H1 (cell line): ENCODE data around the gene TSSK6. TPM values are rescaled to one million over a fixed set of nuclear protein-coding genes. Genes with fewer than 3 reads are reported as not detected.

ENCODE experiments used
- CTCF ChIA-PET: fragments of 300-600 bp; sonication (Branson Sonifier 250); formaldehyde crosslinking; loops from one replicate; lab custom pipeline; 2021; ENCODE audit not compliant: partially characterized antibody; lab: Charles Lee
- POLR2A ChIA-PET: fragments of 300-600 bp; sonication (Branson Sonifier 250); formaldehyde crosslinking; loops from one replicate; lab custom pipeline; 2021; ENCODE audit warnings: inconsistent platforms; ENCODE audit not compliant: partially characterized antibody; lab: Charles Lee
- DNase-seq, 2 experiments: peaks; one replicate each; pipeline versions ENCODE4 v3.0.0 to v3.0.0-alpha.2; 2010 to 2022; ENCODE audit warnings: low spot score in 2 of 2, low read depth in 1 of 2, mixed read lengths in 1 of 2
- FAIRE-seq: peaks from 2 replicates; lab custom pipeline; 2011; peaks lifted over from hg19 to GRCh38; lab: Jason Lieb, UNC
- H2AFZ ChIP-seq: 2 replicates; pipeline ENCODE4 v1.8.1; 2012; ENCODE audit warnings: low read length, inconsistent platforms
- H2AK5ac ChIP-seq: 2 replicates; pipeline ENCODE4 v1.6.1; 2013; ENCODE audit warnings: low read depth, low read length
- H2BK120ac ChIP-seq: replicated peaks from 2 replicates; pipeline ENCODE3; 2013; ENCODE audit warnings: low read depth, low read length, inconsistent platforms
- H2BK12ac ChIP-seq: 2 replicates; pipeline ENCODE4 v1.6.1; 2013; ENCODE audit warnings: low read depth, low read length
- H2BK15ac ChIP-seq: 2 replicates; pipeline ENCODE4 v1.6.1; 2013; ENCODE audit warnings: low read length
- H2BK20ac ChIP-seq: 2 replicates; pipeline ENCODE4 v1.6.1; 2013; ENCODE audit warnings: low read length
- H2BK5ac ChIP-seq: 2 replicates; pipeline ENCODE4 v1.6.1; 2013; ENCODE audit warnings: low read depth, low read length
- H3K14ac ChIP-seq: 2 replicates; pipeline ENCODE4 v1.6.1; 2013; ENCODE audit warnings: inconsistent platforms; ENCODE audit not compliant: insufficient read length
- H3K18ac ChIP-seq: 2 replicates; pipeline ENCODE4 v1.6.1; 2013; ENCODE audit warnings: low read length; ENCODE audit errors: extremely low read depth
- H3K23ac ChIP-seq: 2 replicates; pipeline ENCODE4 v1.6.1; 2013; ENCODE audit warnings: inconsistent platforms; ENCODE audit not compliant: insufficient read length
- H3K23me2 ChIP-seq: 2 replicates; pipeline ENCODE4 v1.6.1; 2013; ENCODE audit warnings: low read depth, low read length
- H3K27ac ChIP-seq: 2 replicates; pipeline ENCODE4 v1.6.1; 2011; ENCODE audit warnings: low read depth, low read length, inconsistent platforms
- H3K27me3 ChIP-seq, 4 experiments: replicated peaks in 1 of 4; 1 replicate in 1 of 4; 2 replicates in 3 of 4; pipeline versions ENCODE4 v1.6.1 to v1.8.1; 2011 to 2013; ENCODE audit warnings: low read length in 3 of 4, mild to moderate bottlenecking in 3 of 4, inconsistent platforms in 2 of 4, mixed read lengths in 2 of 4, moderate library complexity in 1 of 4; ENCODE audit not compliant: control insufficient read depth in 3 of 4, insufficient read depth in 3 of 4; ENCODE audit errors: extremely low read depth in 1 of 4
- H3K36me3 ChIP-seq, 4 experiments: 2 replicates each; pipeline versions ENCODE4 v1.6.1 to v1.8.1; 2011 to 2013; ENCODE audit warnings: mild to moderate bottlenecking in 4 of 4, low read length in 3 of 4, moderate library complexity in 2 of 4, control low read depth in 1 of 4, inconsistent platforms in 1 of 4; ENCODE audit not compliant: insufficient read depth in 4 of 4, control insufficient read depth in 2 of 4
- H3K4ac ChIP-seq: replicated peaks from 2 replicates; pipeline ENCODE3; 2013; ENCODE audit warnings: low read length, low read depth, mixed read lengths, inconsistent platforms; ENCODE audit not compliant: insufficient read length
- H3K4me1 ChIP-seq, 4 experiments: replicated peaks in 1 of 4; 1 replicate in 1 of 4; 2 replicates in 3 of 4; pipeline versions ENCODE4 v1.6.1 to v1.8.1; 2011 to 2013; ENCODE audit warnings: low read length in 3 of 4, inconsistent platforms in 2 of 4, mixed read lengths in 1 of 4; ENCODE audit not compliant: insufficient read depth in 4 of 4, control insufficient read depth in 3 of 4
- H3K4me2 ChIP-seq, 2 experiments: 2 replicates each; pipeline versions ENCODE4 v1.6.1 to v1.8.1; 2011 to 2013; ENCODE audit warnings: low read depth in 2 of 2, low read length in 2 of 2, control low read depth in 1 of 2, inconsistent platforms in 1 of 2, mild to moderate bottlenecking in 1 of 2; ENCODE audit not compliant: insufficient read depth in 1 of 2
- H3K4me3 ChIP-seq, 4 experiments: fragments of 200-600, 300-600 bp in 1 of 4; sonication (generic), shearing (Covaris generic), sonication (Bioruptor Twin) in 1 of 4; 2 replicates each; pipeline versions ENCODE4 v1.5.1 to v1.8.1; 2011 to 2016; ENCODE audit warnings: low read length in 4 of 4, low read depth in 3 of 4, control low read depth in 2 of 4, inconsistent platforms in 2 of 4, mild to moderate bottlenecking in 2 of 4, mixed read lengths in 1 of 4, moderate library complexity in 1 of 4; ENCODE audit not compliant: insufficient read depth in 2 of 4; ENCODE audit errors: extremely low read depth in 1 of 4
- H3K56ac ChIP-seq: replicated peaks from 2 replicates; pipeline ENCODE3; 2013; ENCODE audit warnings: low read depth, mild to moderate bottlenecking, mixed read lengths, low read length, inconsistent platforms; ENCODE audit not compliant: insufficient read length
- H3K79me1 ChIP-seq: 2 replicates; pipeline ENCODE4 v1.6.1; 2013; ENCODE audit warnings: low read depth, low read length, control low read depth
- H3K79me2 ChIP-seq, 2 experiments: 2 replicates each; pipeline versions ENCODE4 v1.6.1 to v1.8.1; 2012 to 2013; ENCODE audit warnings: low read length in 2 of 2, mild to moderate bottlenecking in 2 of 2, inconsistent platforms in 1 of 2; ENCODE audit not compliant: insufficient read depth in 2 of 2, control insufficient read depth in 1 of 2
- H3K9ac ChIP-seq, 4 experiments: replicated peaks in 1 of 4; 1 replicate in 1 of 4; 2 replicates in 3 of 4; pipeline versions ENCODE4 v1.6.1 to v1.8.1; 2011 to 2013; ENCODE audit warnings: low read depth in 3 of 4, low read length in 3 of 4, control low read depth in 2 of 4, mild to moderate bottlenecking in 2 of 4, moderate library complexity in 2 of 4, inconsistent platforms in 1 of 4; ENCODE audit errors: extremely low read depth in 1 of 4
- H3K9me3 ChIP-seq, 2 experiments: 2 replicates each; pipeline versions ENCODE4 v1.6.1 to v1.8.1; 2012 to 2013; ENCODE audit warnings: mild to moderate bottlenecking in 2 of 2, moderate library complexity in 2 of 2, control low read depth in 1 of 2, inconsistent platforms in 1 of 2, low read depth in 1 of 2, low read length in 1 of 2, mixed read lengths in 1 of 2; ENCODE audit not compliant: insufficient read depth in 2 of 2
- H4K20me1 ChIP-seq, 2 experiments: replicated peaks in 1 of 2; 2 replicates each; pipeline versions ENCODE3 to v1.8.1; 2011 to 2013; ENCODE audit warnings: inconsistent platforms in 2 of 2, low read length in 2 of 2, mild to moderate bottlenecking in 1 of 2; ENCODE audit not compliant: insufficient read depth in 2 of 2, control insufficient read depth in 1 of 2
- H4K5ac ChIP-seq: 2 replicates; pipeline ENCODE4 v1.6.1; 2013; ENCODE audit warnings: low read length, low read depth, mixed read lengths, inconsistent platforms; ENCODE audit not compliant: insufficient read length
- H4K8ac ChIP-seq: 2 replicates; pipeline ENCODE4 v1.8.0; 2013; ENCODE audit warnings: mild to moderate bottlenecking, moderate library complexity, low read length, inconsistent platforms; ENCODE audit not compliant: insufficient read depth; ENCODE audit errors: extremely low read depth
- H4K91ac ChIP-seq: replicated peaks from 2 replicates; pipeline ENCODE3; 2013; ENCODE audit warnings: low read length, mixed read lengths, inconsistent platforms; ENCODE audit not compliant: insufficient read length
- ATF3 ChIP-seq: IDR thresholded peaks from 2 replicates; pipeline ENCODE4 v1.6.1; 2011; ENCODE audit warnings: low read depth, mild to moderate bottlenecking, low read length; ENCODE audit not compliant: insufficient read depth
- BRCA1 ChIP-seq: IDR thresholded peaks from 2 replicates; pipeline ENCODE4 v1.6.1; 2012; ENCODE audit warnings: low read depth, low read length, improper control_type of control experiment
- CBX8 ChIP-seq: fragments of 300-800, 300-1000 bp; sonication (generic); IDR thresholded peaks from 2 replicates; pipeline ENCODE4 v1.7.1; 2016; ENCODE audit warnings: low read depth, low read length, borderline replicate concordance
- KDM4A ChIP-seq: IDR thresholded peaks from one replicate; pipeline ENCODE4 v1.7.1; 2012; ENCODE audit warnings: low read depth, mild to moderate bottlenecking, moderate library complexity, low read length, inconsistent platforms; ENCODE audit not compliant: severe bottlenecking
- KDM5A ChIP-seq: fragments of 200-600 bp; IDR thresholded peaks from 2 replicates; pipeline ENCODE4 v1.7.1; 2012; ENCODE audit warnings: mild to moderate bottlenecking, low read length, inconsistent platforms, mixed read lengths
- NRF1 ChIP-seq: IDR thresholded peaks from 2 replicates; pipeline ENCODE4 v1.6.1; 2011; ENCODE audit warnings: mild to moderate bottlenecking, low read depth, low read length, improper control_type of control experiment
- SIX5 ChIP-seq: IDR thresholded peaks from 2 replicates; pipeline ENCODE4 v1.6.1; 2011; ENCODE audit warnings: mild to moderate bottlenecking, low read depth, low read length
- WGBS, 2 experiments: shearing (Covaris generic) in 1 of 2; methylation state at CpG; one replicate each; pipeline versions ENCODE4 v1.1.6 to v1.1.7; 2013 to 2015; ENCODE audit warnings: low lambda C conversion rate in 2 of 2, mixed read lengths in 2 of 2, inconsistent platforms in 1 of 2, low coverage in 1 of 2, missing lambda C conversion rate in 1 of 2; ENCODE audit not compliant: insufficient replicate concordance in 2 of 2, insufficient coverage in 1 of 2, insufficient read length in 1 of 2; ENCODE audit errors: extremely low coverage in 1 of 2, missing lambda C conversion rate in 1 of 2; 5-methylcytosine and 5-hydroxymethylcytosine counted together
- polyA plus RNA-seq, 7 experiments: library from polyadenylated mRNA; depleted of rRNA in 3 of 7; stranded (reverse) in 5 of 7; unstranded in 2 of 7; fragments of >200 nt in 5 of 7; fragments of 200-250 nt in 2 of 7; gene quantifications; 1 replicate in 5 of 7; 2 replicates in 1 of 7; 4 replicates in 1 of 7; pipeline versions ENCODE4 v1.2.1 to v1.2.3, GENCODE V29; 2011 to 2013; ENCODE audit warnings: missing spikeins in 2 of 7, mixed read lengths in 2 of 7
- total RNA-seq: library from RNA; stranded (reverse); fragmentation: NEBNext Ultra II Directional; extraction: Animal tissue kit (Norgen Biotek cat#: 25700); gene quantifications from 2 replicates; pipeline ENCODE4 v1.2.1, GENCODE V29; 2021

TSSK6 gene
- total and polyA plus RNA-seq, 2 of the 8 experiments (the other 6 are each of a cell fraction or from before 2014, with no cell fraction given): 3.6 to 7.8 TPM

GRCh38 chr19:19493841-19494546 lies 21.4 kb downstream of the TSSK6 start:
- no peak overlapping the region for H3K23ac ChIP-seq
- no peak for DNase-seq
- POLR2A ChIA-PET: no interaction called here
- peak overlapping the region; percentile 86 for H4K8ac ChIP-seq
- H2BK15ac ChIP-seq: no peak overlapping the region
- H2BK20ac ChIP-seq: no peak overlapping the region
- H4K20me1 ChIP-seq: peaks cover 14 to 23% of the 10 kb centered on the region in 2 experiments
- H4K91ac ChIP-seq: no peak overlapping the region
- no peak overlapping the region for H2BK12ac ChIP-seq
- no peaks in the 10 kb centered on the region for H3K23me2 ChIP-seq
- no peak overlapping the region for H3K14ac ChIP-seq
- TF ChIP-seq BRCA1 (no peak), ATF3 (no peak), KDM4A (no peak), CBX8 (no peak), SIX5 (no peak), NRF1 (no peak), KDM5A (no peak)
- H3K4me3 ChIP-seq: no peak overlapping the region
- H3K27me3 ChIP-seq: no peaks in the 10 kb centered on the region
- H3K79me2 ChIP-seq: peaks cover 0 to 26% of the 10 kb centered on the region in 2 experiments; a peak in 2 of 4 replicates
- FAIRE-seq: no peak
- no peak overlapping the region for H2AK5ac ChIP-seq
- no peak overlapping the region for H3K56ac ChIP-seq
- H4K5ac ChIP-seq: no peak overlapping the region
- no peak overlapping the region for H2BK120ac ChIP-seq
- H3K27ac ChIP-seq: no peak overlapping the region
- no peaks in the 10 kb centered on the region for H3K9me3 ChIP-seq
- H2BK5ac ChIP-seq: no peak overlapping the region
- H3K79me1 ChIP-seq: peaks cover 12% of the 10 kb centered on the region; the same call in 1 of the 2 replicates
- no peak overlapping the region for H3K4me2 ChIP-seq
- peak overlapping the region in 2 of 4 experiments; percentile 20 to 45; a peak in 3 of 7 replicates for H3K9ac ChIP-seq
- 92% methylated on average over 15 of the region's 15 CpGs; no CpG with 5 or more reads in 1 of the 2 experiments for WGBS, 2 experiments
- peaks cover 5 to 8% (median 7%) of the 10 kb centered on the region in 4 experiments for H3K4me1 ChIP-seq
- peaks cover 9 to 34% (median 33%) of the 10 kb centered on the region in 4 experiments; a peak in 7 of 8 replicates for H3K36me3 ChIP-seq
- no peak overlapping the region for H3K18ac ChIP-seq
- no peak overlapping the region for H2AFZ ChIP-seq
- CTCF ChIA-PET: interaction anchor here (1.6 to 9.8 kb wide), 3 partner anchors 12 to 129 kb away, joined by 5 to 146 read pairs (median 7); no protein-coding TSS in a partner anchor
- H3K4ac ChIP-seq: no peak overlapping the region
